Hepatocyte (in vitro differentiated cells): Measurements from ENCODE around the gene P2RY2.

Experiments
- EZH2phosphoT487 ChIP-seq: fragments of 200-600 bp; sonication (generic); IDR thresholded peaks from one replicate; pipeline ENCODE4 v1.6.1; 2018; ENCODE audit warnings: antibody characterized with exemption, mild to moderate bottlenecking, low read depth, moderate library complexity; ENCODE audit not compliant: unreplicated experiment, severe bottlenecking
- TF ChIP-seq, protein P1 (sequence below): fragments of 200-600 bp; sonication (generic); IDR thresholded peaks from 2 replicates; pipeline ENCODE4 v1.5.1; 2016; ENCODE audit warnings: antibody characterized with exemption, mild to moderate bottlenecking; ENCODE audit not compliant: poor library complexity

DNA sequence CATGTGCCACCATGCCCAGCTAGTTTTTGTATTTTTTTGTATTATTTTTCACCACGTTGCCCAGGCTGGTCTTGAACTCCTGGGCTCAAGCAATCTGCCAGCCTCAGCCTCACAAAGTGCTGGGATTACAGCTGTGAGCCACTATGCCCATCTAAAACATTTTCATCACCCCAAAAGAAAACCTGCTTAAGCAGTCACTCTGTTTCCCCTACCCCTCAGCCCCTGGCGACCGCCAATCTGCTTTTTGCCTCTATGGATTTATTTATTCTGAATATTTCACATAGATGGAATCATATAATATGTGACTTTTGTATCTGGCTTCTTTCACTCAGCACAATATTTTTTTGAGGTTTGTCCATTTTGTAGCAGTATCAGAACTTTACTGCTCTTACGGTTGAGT lies 18.6 kb upstream of the P2RY2 start:
- TF ChIP-seq, protein P1, sequence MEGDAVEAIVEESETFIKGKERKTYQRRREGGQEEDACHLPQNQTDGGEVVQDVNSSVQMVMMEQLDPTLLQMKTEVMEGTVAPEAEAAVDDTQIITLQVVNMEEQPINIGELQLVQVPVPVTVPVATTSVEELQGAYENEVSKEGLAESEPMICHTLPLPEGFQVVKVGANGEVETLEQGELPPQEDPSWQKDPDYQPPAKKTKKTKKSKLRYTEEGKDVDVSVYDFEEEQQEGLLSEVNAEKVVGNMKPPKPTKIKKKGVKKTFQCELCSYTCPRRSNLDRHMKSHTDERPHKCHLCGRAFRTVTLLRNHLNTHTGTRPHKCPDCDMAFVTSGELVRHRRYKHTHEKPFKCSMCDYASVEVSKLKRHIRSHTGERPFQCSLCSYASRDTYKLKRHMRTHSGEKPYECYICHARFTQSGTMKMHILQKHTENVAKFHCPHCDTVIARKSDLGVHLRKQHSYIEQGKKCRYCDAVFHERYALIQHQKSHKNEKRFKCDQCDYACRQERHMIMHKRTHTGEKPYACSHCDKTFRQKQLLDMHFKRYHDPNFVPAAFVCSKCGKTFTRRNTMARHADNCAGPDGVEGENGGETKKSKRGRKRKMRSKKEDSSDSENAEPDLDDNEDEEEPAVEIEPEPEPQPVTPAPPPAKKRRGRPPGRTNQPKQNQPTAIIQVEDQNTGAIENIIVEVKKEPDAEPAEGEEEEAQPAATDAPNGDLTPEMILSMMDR = no peak
- TF ChIP-seq EZH2phosphoT487 = no peak
